ENCODE data around the gene MGP.
A peak's percentile ranks its signal among the peaks of the same experiment; 100 is the strongest.

Gene MGP

GRCh38 chr12:14858513-14858912 lies 27.1 kb downstream of the MGP start:
- no peak for DNase-seq (ENCODE audit: low spot score)

GRCh38 chr12:14854586-14855183 lies 31.0 kb downstream of the MGP start:
- no peak for DNase-seq (ENCODE audit: low spot score)

- no peak for DNase-seq (ENCODE audit: low spot score)
Measured at GRCh38 chr12:14853961-14854360, 31.7 kb downstream of the MGP start.

GRCh38 chr12:14852880-14853279 lies 32.8 kb downstream of the MGP start:
- no peak for DNase-seq (ENCODE audit: low spot score)

GRCh38 chr12:14850929-14851663 lies 34.6 kb downstream of the MGP start:
- peak; percentile 54 for DNase-seq (ENCODE audit: low spot score)

GRCh38 chr12:14849661-14850060 lies 36.0 kb downstream of the MGP start:
- DNase-seq (ENCODE audit: low spot score) = no peak

GRCh38 chr12:14846876-14847580 lies 38.6 kb downstream of the MGP start:
- no peak for DNase-seq (ENCODE audit: low spot score)

GRCh38 chr12:14846042-14846587 lies 39.5 kb downstream of the MGP start:
- no peak for DNase-seq (ENCODE audit: low spot score)

- DNase-seq (ENCODE audit: low spot score) = no peak
Measured at GRCh38 chr12:14845350-14845750, 40.3 kb downstream of the MGP start.

- no peak for DNase-seq (ENCODE audit: low spot score)
Measured at GRCh38 chr12:14844401-14844800, 41.3 kb downstream of the MGP start.

GRCh38 chr12:14843425-14843887 lies 42.2 kb downstream of the MGP start, which contains the start of gene ART4:
ART4 (minus strand) TSS chr12:14843526; CDS start chr12:14843113, 413 bp downstream.
- DNase-seq (ENCODE audit: low spot score) = no peak

GRCh38 chr12:14842315-14842714 lies 43.3 kb downstream of the MGP start:
- no peak for DNase-seq (ENCODE audit: low spot score)

GRCh38 chr12:14841761-14842160 lies 43.9 kb downstream of the MGP start:
- no peak for DNase-seq (ENCODE audit: low spot score)

GRCh38 chr12:14840616-14841015 lies 45.0 kb downstream of the MGP start:
- DNase-seq (ENCODE audit: low spot score) = no peak

- DNase-seq (ENCODE audit: low spot score) = no peak
Measured at GRCh38 chr12:14839262-14839661, 46.4 kb downstream of the MGP start.

GRCh38 chr12:14836336-14837210 lies 49.1 kb downstream of the MGP start:
- DNase-seq (ENCODE audit: low spot score) = no peak

- DNase-seq (ENCODE audit: low spot score) = no peak
Measured at GRCh38 chr12:14834509-14834908, 51.1 kb downstream of the MGP start.

- DNase-seq (ENCODE audit: low spot score) = no peak
Measured at GRCh38 chr12:14833952-14834351, 51.7 kb downstream of the MGP start.

GRCh38 chr12:14833336-14833735 lies 52.3 kb downstream of the MGP start:
- DNase-seq (ENCODE audit: low spot score) = no peak

All from ecto neural progenitor cell (in vitro differentiated cells).